ENCODE data around the gene USH2A. TPM values are rescaled to one million over a fixed set of nuclear protein-coding genes. Genes with fewer than 3 reads are reported as not detected.

The USH2A gene
- total RNA-seq, 3 donors from 2014 or later: not detected

DNA sequence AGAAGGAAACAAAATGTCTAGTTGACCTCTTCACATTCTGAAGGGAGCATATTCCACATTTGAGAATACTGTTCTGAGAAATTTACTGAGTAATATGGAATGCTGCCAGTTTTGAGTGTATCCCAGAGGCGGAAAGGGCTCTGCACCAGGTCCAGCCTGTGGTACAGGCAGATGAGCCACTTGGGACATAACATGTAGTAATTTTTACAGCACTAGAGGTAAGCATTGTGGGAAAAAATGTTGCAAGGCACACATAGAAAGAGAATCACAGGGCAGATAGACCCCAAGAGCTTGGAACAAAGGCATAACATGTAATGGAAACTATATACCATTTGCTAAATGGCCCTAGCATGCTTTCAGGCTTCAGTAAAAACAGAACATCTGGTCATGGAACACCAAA, 228.5 kb downstream of the USH2A start:
- Histone ChIP-seq H3K4me3 (no peak overlapping the region), H3K27me3 (no peaks in the 10 kb centered on the region), H3K36me3 (no peaks in the 10 kb centered on the region), H3K27ac (no peak overlapping the region), H3K4me1 (no peaks in the 10 kb centered on the region), H3K9me3 (no peaks in the 10 kb centered on the region)
- no peak for DNase-seq (ENCODE audit: low spot score in 2 of 2)
- no peak for TF ChIP-seq POLR2AphosphoS5 (IDR thresholded peaks at IDR 0.05)
- no peak for TF ChIP-seq POLR2A (IDR thresholded peaks at IDR 0.05)
- TF ChIP-seq, protein P1, sequence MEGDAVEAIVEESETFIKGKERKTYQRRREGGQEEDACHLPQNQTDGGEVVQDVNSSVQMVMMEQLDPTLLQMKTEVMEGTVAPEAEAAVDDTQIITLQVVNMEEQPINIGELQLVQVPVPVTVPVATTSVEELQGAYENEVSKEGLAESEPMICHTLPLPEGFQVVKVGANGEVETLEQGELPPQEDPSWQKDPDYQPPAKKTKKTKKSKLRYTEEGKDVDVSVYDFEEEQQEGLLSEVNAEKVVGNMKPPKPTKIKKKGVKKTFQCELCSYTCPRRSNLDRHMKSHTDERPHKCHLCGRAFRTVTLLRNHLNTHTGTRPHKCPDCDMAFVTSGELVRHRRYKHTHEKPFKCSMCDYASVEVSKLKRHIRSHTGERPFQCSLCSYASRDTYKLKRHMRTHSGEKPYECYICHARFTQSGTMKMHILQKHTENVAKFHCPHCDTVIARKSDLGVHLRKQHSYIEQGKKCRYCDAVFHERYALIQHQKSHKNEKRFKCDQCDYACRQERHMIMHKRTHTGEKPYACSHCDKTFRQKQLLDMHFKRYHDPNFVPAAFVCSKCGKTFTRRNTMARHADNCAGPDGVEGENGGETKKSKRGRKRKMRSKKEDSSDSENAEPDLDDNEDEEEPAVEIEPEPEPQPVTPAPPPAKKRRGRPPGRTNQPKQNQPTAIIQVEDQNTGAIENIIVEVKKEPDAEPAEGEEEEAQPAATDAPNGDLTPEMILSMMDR (IDR thresholded peaks at IDR 0.05): no peak
- intact Hi-C loops (cut with DNase I; ENCODE audit: low total_unique reads): no loop called here

GRCh38 chr1:216193839-216194443, 229.3 kb downstream of the USH2A start:
- no peak for TF ChIP-seq POLR2A (IDR thresholded peaks at IDR 0.05)
- no peak for TF ChIP-seq POLR2AphosphoS5 (IDR thresholded peaks at IDR 0.05)
- TF ChIP-seq, protein P1 (IDR thresholded peaks at IDR 0.05): no peak
- Histone ChIP-seq H3K4me1 (no peaks in the 10 kb centered on the region), H3K4me3 (no peak overlapping the region), H3K9me3 (no peaks in the 10 kb centered on the region), H3K27ac (no peak overlapping the region), H3K36me3 (no peaks in the 10 kb centered on the region), H3K27me3 (no peaks in the 10 kb centered on the region)
- DNase-seq (ENCODE audit: low spot score in 2 of 2): no peak
- intact Hi-C loops (cut with DNase I; ENCODE audit: low total_unique reads): no loop called here

DNA sequence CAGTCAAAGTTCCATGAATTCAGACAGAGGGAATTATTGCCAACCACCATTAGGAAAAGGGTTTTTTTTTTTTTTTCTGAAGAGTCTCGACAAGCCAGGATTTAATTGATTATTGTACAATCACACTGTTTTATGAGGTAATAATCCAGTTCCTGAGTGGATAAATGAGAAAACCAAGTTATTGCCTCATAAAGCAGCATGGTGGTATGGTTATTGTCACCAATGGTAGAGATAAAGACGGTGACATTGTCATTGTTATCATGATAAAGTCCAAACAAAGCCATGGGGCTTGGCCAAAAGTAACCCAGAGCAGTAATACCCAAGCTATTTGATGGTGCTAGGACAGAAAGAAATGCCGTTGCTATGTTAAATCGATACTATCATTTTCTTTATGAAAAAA, 232.8 kb downstream of the USH2A start:
- no peak for DNase-seq (ENCODE audit: low spot score in 2 of 2)
- H3K4me1 ChIP-seq: no peaks in the 10 kb centered on the region
- intact Hi-C loops (cut with DNase I; ENCODE audit: low total_unique reads): no loop called here
- H3K9me3 ChIP-seq: no peaks in the 10 kb centered on the region
- no peaks in the 10 kb centered on the region for H3K27me3 ChIP-seq
- TF ChIP-seq POLR2AphosphoS5 (IDR thresholded peaks at IDR 0.05): no peak
- no peak for TF ChIP-seq POLR2A (IDR thresholded peaks at IDR 0.05)
- no peaks in the 10 kb centered on the region for H3K36me3 ChIP-seq
- H3K4me3 ChIP-seq: no peak overlapping the region
- H3K27ac ChIP-seq: no peak overlapping the region

DNA sequence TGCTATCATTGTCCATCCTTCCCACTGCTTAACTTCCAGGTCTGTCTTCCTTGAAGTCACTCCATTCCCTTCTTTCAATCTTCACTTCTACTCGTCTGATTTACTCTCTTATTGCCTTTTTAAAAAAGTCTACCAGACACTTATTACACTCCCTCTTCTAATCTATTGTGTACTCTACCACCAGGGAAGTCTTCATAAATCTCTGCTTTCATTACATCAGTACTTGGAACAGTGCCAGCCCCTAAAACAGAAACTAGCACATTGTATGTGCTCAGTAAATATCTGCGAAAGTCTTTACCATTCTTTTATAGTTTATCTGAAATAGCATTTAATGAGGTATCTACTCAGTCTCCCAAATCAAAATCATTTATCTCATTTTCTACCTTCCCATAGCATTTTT, 236.4 kb downstream of the USH2A start:
- Histone ChIP-seq H3K4me3 (no peak overlapping the region), H3K27ac (no peak overlapping the region), H3K36me3 (no peaks in the 10 kb centered on the region), H3K9me3 (no peaks in the 10 kb centered on the region), H3K4me1 (no peaks in the 10 kb centered on the region), H3K27me3 (no peaks in the 10 kb centered on the region)
- intact Hi-C loops (cut with DNase I; ENCODE audit: low total_unique reads): no loop called here
- no peak for DNase-seq (ENCODE audit: low spot score in 2 of 2)
- TF ChIP-seq POLR2AphosphoS5 (IDR thresholded peaks at IDR 0.05) (no peak), POLR2A (IDR thresholded peaks at IDR 0.05) (no peak)
- TF ChIP-seq, protein P1 (IDR thresholded peaks at IDR 0.05): no peak

DNA sequence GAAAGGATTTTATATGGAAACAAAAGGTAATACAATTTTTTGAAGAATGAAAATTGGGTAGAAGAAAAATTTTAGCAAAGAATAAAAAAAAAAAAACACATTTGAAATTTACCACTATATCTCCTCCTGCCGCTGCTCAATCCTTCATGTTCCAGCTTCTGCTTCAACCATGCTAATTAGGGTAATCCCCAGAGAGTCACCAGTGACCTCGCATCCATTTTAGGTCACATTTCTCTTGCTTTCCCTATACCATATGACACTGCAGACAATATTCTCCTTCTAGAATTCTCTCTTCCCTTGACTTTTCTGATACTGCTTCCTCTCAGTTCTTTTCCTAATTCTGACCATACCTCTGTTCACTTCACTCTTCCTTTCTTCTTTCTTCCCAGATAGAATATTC, 237.1 kb downstream of the USH2A start:
- no peak overlapping the region for H3K27ac ChIP-seq
- TF ChIP-seq POLR2A (IDR thresholded peaks at IDR 0.05): no peak
- TF ChIP-seq, protein P1 (IDR thresholded peaks at IDR 0.05): no peak
- no peak for TF ChIP-seq POLR2AphosphoS5 (IDR thresholded peaks at IDR 0.05)
- intact Hi-C loops (cut with DNase I; ENCODE audit: low total_unique reads): no loop called here
- no peaks in the 10 kb centered on the region for H3K9me3 ChIP-seq
- no peak for DNase-seq (ENCODE audit: low spot score in 2 of 2)
- no peaks in the 10 kb centered on the region for H3K36me3 ChIP-seq
- no peaks in the 10 kb centered on the region for H3K27me3 ChIP-seq
- H3K4me1 ChIP-seq: no peaks in the 10 kb centered on the region
- no peak overlapping the region for H3K4me3 ChIP-seq

Data from breast epithelium (tissue), 4 donors.